ENCODE results near the gene KRT15.

KRT15 gene

DNA sequence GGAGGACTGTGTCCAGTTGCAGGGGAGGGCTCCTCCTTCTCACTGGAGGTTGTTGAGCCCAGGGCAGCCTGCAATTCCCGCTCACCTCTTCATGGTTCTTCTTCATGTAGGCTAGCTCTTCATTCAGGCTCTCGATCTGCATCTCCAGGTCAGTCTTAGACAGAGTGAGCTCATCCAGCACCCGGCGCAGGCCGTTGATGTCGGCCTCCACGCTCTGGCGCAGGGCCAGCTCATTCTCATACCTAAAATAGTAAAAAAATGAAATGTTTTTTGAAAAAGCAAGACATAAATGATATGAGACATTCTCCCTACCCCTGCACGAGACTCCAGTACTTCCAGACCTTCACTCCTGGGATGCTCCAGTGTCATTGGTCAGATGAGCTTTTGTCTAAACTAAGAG lies 15.5 kb downstream of the KRT15 start:
- no peak for DNase-seq

DNA sequence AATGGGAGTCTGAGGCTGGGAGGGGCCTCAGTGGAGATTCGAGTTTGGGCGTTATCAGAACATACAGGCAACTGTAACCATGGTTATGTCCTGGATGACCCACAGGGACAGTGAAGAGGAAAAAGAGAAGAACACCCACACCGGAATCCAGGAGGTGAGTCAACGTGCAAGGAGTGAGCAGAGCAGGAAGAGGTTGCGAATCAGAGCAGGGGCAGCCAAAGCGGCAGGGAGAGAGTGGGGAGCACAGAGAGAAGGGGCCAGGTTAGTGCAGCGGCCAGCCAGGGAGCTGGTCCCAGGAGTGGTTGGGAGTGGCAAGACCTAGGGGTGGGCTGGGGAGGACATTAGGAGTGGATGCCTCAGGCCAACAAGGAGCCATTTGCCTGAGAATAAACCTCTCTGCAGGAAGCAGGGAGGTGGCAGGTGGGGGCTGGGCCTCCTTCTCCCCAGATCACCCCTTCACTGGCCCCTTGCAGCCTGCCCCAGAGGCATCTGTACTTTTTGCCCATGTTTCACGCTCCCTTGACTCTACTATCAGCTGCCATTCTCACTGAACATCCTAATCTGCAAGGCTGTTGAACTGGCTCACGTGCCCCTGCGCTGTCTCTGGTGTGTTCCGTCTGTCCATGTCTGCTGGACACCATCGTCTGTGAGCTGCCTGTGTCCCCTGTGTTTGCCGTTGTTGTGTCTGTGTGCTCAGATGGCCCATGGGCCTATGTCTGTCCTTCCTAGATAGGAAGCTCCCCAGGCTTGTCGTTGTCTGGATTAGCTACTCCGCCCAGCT lies 18.4 kb downstream of the KRT15 start:
- DNase-seq = no peak

GRCh38 chr17:41499714-41500113 lies 19.0 kb downstream of the KRT15 start:
- no peak for DNase-seq

DNA sequence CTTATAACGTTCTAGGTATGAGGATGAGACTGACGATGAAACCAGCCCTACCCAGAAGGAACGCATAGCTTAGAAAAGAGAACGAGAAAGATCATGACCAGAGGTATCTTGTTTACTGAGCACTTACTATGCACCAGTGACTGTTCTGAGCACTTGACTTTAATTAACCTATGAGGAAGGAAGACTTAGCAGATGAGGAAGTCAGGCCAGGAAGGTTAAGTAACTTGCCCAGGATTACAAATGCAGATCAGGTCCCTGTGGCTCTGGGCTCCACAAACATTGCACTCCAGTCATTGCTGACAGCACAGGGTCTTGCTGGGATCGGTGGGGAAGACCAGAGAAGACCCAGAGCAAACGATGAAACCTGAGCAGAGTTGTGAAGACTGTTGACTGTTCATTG lies 20.4 kb downstream of the KRT15 start:
- DNase-seq = no peak

DNA sequence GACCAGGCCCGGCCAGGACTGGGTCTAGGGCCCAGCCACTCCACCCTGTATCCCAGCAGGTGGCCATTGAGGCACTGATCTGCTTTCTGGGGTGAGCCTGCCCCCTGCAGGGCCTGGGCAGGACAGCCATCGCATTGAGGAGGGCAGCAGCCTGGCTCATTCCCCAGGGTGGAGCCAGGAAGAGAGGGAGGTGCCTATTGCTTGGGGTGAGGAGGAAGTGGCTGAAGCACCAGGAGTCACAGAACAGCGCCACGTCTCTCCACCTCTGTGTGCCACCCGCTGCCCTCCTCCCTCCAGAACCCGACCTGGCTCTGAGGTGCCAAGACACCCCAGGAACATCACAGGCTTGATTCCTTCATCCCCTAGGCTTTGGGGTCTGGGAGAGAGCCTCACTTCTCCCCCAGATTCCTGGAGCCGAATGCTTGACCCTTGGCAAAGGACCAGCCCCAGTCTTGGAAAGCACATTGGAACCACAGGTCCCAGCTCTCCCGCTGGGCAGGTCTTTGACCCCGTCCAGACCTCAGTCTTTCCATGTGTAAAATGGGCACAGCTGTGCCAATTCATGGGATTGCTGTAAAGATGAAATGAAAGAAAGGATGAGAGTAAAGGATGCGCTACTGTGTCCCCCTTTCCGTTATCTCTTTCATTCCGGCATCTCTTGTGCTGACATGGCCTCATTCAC lies 21.7 kb downstream of the KRT15 start:
- DNase-seq = peak; percentile 79 to 83

DNA sequence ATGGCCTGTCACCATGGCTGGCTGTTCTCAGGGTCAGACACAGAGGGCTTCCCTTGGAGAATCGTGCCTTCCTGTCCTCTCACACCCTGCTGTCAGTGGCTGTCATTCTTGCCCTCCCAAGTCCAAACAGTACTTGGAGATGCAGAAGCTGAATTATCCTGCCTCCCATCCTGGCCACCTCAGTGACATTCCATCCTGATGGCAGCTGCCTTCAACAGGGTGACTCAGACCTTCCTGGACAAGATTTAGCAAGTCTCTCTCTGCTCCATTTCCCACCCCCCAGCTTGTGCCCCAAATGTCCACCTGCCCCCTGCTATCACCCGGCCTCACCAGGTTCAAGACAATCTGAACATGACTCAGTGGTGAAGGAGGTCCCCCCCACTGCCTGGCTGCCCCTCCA lies 24.2 kb downstream of the KRT15 start:
- no peak for DNase-seq

DNA sequence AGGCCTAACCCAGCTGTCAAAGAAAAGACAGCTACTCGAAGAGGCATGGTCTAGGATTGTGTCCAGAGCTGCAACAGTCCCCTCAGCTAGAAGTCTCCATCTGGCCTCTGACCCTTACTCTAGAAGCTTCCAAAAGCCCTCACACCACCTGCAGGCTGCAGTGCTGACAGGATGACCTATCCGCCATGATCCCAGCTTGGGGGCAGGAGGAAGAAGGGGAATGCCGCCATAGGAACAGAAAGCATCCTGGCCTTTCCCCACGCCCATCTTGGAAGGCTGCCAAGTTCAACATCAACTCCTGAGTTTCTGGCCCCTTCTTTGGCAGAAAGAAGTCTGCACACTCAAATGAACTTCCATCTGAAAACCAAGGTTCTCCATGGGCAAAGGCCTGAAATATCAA lies 25.9 kb downstream of the KRT15 start:
- no peak for DNase-seq

DNA sequence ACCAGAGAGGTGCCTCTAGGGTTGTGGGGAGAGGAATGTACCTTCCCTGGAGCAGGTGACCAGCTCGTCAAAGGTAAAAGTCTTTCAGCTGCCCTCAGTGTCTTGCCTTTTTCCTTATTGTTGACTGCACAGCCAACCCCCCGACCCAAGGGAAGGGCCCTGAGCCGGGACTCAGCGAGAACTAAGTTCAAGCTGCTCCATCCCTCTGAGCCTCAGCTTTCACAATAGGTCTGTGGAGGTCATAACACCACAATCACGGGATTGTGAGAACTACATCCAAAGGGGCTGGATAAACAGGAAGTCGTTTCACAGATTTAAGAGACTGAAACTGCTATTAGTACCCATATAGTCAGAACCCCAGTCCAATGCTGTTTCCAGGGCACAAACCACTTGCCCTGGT lies 26.3 kb downstream of the KRT15 start:
- DNase-seq = no peak

DNA sequence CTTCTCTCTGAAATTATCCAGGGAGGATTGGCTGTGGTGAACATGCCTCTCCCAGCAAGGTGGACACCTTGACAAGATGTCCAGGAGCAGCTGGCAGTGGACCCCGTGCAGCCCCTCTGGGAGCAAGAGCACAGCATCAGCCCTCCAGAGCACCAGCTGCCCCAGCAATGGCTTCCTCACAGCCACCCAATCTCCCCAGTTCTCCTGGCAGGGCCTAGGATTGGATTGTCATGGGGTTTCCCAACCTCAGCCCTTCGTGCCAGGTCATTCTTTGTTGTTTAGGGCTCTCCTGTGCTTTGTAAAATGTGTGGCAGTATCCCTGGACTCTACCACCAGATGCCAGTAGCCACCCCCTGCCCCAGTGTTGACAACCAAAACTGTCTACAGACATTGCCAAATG lies 27.2 kb downstream of the KRT15 start:
- DNase-seq = no peak

GRCh38 chr17:41490000-41490990 lies 28.4 kb downstream of the KRT15 start:
- no peak for DNase-seq

DNA sequence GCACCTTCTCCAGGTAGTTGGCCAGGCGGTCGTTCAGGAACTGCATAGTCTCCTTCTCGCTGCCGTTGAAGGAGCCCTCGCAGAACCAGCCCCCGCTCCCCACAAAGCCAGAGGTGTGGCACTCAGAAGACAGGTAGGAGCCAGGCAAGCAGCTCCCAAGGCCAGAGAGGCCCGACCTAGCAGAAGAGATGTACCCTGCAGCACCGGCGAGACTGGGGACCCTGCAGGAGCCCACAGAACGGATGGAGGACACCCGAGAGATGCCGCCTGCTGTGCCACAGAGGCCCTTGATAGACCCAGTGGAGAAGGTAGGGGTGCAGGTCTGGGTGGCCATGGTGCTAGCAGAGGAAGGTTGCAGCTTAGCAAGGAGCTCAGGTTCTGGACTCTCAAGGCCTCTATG lies 29.2 kb downstream of the KRT15 start, which contains the start of gene KRT36:
Gene KRT36 (minus strand): TSS at position 380 of the 400 bp plus-strand sequence. CDS start 46 bp downstream, at position 334.
- DNase-seq = no peak

DNA sequence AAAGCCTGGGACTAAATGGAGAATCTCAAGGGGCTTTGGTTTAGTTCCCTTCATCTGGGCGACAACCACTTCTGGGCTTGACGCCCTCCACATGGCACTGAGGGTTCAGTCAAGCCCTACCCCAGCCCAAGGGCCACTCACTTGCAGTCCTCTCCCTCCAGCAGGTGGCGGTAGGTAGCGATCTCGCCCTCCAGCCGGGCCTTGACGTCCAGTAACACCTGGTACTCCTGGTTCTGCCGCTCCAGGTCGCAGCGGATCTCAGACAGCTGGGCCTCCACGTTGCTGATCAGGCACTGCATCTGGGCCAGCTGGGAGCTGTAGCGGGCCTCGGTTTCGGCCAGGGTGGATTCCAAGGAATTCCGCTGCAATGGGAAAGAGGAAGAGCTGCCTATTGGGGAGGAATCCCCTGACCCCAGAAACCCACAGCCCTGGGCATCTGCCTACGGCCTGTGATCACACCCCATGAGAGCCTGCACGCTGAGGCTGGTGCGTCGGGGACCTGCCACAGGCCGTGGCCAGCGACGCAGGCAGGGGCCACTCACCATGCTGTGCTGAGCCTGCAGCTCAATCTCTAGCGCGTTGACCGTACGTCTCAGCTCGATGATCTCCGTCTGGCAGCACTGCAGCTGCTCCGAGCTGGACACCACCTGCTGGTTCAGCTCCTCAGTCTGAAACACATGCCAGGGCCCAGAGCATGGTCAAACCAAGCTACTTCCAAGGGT lies 31.7 kb downstream of the KRT15 start:
- peak; percentile 58 to 73 for DNase-seq

GRCh38 chr17:41486316-41486715 lies 32.4 kb downstream of the KRT15 start:
- DNase-seq = no peak

- DNase-seq = no peak
Measured at GRCh38 chr17:41484920-41485904, 33.5 kb downstream of the KRT15 start.

- DNase-seq = no peak
Measured at GRCh38 chr17:41483991-41484826, 34.5 kb downstream of the KRT15 start.

- no peak for DNase-seq
Measured at GRCh38 chr17:41483531-41483930, 35.2 kb downstream of the KRT15 start.

GRCh38 chr17:41481036-41481435 lies 37.7 kb downstream of the KRT15 start, which contains the start of gene KRT35:
TSS of gene KRT35 (minus strand) at chr17:41481151. CDS start at chr17:41481097, 54 bp downstream.
- DNase-seq = no peak

- no peak for DNase-seq
Measured at GRCh38 chr17:41480581-41480980, 38.1 kb downstream of the KRT15 start.

DNA sequence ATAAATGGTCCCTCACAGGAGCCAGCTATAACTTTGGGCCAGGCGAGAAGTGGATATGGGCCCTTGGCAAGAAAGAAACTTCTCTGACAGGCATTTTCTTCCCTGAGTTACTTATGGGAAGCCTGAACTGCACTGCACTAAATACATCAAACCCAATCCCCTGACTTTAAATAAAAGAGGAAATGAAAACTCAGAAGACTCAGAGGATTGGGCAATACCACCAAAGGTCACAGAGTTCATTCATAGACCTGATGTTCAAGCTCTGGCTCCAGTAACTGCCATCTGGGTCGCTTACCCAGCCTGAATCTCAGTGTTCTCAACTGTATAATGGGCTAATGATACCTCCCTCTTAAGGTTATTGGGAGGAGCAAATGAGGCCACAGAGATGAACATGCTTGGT lies 38.6 kb downstream of the KRT15 start:
- DNase-seq = no peak

- DNase-seq = no peak
Measured at GRCh38 chr17:41478237-41478636, 40.5 kb downstream of the KRT15 start.

All from activated CD4-positive, alpha-beta T cell treated with anti-CD3 and anti-CD28 coated beads, Interleukin-2, amount 50 U/mL, for 48 hours (primary cell).